Activated CD8-positive, alpha-beta memory T cell treated with anti-CD3 and anti-CD28 coated beads, Interleukin-2, amount 50 U/mL, for 48 hours (primary cell): ENCODE data around the gene MRPL43.

Experiments
- DNase-seq: peaks from one replicate; pipeline ENCODE4 v3.0.0-alpha.2; 2020

Gene MRPL43

GRCh38 chr10:101018600-101019439 is 31.5 kb upstream of the MRPL43 start:
- peak; percentile 93 for DNase-seq

GRCh38 chr10:101018118-101018599 is 30.9 kb upstream of the MRPL43 start:
- DNase-seq: no peak

DNA sequence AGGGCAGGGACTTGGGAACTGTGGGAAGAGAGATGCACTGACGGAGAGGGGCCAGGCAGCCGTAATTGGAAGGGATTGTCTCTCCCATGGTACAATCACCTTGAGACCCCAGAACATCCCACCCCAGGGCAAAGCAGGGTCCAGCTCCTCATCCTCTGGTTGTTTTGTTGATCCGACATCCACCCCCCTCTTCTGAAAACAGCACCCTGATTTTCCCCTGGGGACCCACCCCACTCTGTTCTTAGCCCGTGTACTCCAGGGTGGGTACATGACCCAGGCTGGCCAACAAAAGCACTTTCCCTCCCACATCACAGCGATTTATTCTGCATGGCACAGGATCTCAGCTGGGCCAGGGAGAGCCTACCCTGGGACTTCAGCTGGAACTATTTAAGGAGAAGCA is 29.5 kb upstream of the MRPL43 start:
- DNase-seq: no peak

DNA sequence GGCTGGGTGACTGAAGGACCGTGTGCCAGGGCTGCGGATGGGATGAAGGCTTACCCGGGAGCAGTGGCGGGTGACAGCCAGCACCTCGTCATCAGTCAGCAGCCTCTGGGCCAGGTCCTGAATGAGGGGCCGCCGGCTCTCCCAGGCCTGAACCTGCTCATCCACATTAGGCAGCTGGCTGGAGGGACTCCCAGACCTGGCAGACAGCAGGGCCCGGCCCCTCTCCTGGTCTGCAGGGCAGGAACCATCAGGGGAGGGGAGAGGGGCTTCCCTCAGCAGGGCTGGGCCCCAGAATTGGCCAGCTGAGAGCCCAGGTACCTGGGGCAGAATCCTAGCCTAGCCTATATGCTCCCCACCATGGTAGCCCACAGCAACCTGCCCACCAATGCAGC is 28.3 kb upstream of the MRPL43 start:
- DNase-seq: no peak

- no peak for DNase-seq
Observed at GRCh38 chr10:101014966-101015581, 27.8 kb upstream of the MRPL43 start.

DNA sequence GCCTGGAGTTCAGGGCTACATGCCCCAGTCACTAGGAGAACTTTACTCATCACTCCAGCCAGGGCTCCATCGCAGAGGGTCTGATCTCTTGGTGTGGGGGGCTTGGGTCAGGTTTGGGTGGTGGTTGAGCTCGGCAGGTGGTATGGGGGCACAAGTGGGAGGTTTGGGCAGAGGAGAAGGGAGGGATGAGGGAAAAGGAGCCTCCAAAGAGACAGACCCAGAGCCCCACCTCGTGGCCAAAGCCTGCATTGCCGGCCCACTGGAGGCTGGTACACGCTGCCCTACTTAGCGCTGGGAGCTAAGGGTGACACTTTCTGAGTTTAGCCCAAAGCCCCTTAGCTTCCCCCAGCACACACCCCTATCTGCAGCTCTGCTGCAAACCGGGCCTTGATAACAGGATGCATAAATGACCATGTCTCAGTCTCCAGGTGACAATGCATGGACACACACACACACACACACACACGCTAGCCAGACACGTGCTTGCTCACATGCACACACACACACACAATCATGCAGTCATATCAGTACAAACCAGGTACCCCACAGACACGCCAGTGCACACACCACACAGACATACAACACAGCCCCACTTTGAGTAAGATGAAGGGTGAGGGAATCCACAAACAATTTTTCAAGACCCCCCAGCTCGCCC is 27.1 kb upstream of the MRPL43 start:
- DNase-seq: peak; percentile 94

GRCh38 chr10:101013365-101013825 is 26.1 kb upstream of the MRPL43 start:
- DNase-seq: no peak

DNA sequence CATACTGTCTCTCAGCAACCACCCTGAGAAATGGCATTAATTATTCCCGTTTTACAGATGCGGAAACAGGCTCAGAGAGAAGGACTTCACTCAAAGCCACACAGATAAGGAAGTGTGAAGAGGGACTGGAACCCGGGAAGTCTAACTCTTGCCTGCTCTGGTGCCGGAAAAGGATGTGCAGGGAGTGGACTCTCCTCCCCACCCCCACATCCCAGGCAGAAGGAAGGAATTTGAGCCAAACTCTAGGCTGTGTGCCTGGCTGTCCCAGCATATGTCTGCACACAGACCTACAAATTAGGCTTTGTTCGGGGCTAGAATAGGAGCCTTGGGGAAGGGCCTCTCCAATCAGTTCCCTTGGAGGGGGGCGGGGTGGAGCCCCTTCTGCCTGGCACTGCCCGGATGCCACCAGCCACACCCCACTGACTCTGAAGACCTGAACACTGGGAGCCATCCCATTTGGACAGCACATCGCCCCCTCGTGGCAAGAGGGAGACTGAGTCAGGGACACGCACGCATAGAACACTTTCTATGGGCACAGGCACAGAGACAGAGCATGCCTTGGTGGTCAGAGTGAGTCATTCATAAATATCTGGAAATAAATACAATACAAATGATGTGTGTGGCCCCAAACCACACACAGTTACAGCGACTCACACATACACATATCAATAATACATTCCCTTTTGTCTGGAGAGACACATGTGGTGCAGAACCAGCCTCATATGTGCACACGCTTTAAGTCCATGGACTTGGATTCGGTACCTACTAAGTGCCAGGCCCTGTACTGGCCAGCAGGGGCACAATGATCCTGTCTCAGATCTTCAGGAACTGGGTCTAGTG is 25.4 kb upstream of the MRPL43 start:
- peak; percentile 89 for DNase-seq

- no peak for DNase-seq
Observed at GRCh38 chr10:101011517-101012423, 24.5 kb upstream of the MRPL43 start.

- no peak for DNase-seq
Observed at GRCh38 chr10:101010329-101010728, 23.0 kb upstream of the MRPL43 start.

DNA sequence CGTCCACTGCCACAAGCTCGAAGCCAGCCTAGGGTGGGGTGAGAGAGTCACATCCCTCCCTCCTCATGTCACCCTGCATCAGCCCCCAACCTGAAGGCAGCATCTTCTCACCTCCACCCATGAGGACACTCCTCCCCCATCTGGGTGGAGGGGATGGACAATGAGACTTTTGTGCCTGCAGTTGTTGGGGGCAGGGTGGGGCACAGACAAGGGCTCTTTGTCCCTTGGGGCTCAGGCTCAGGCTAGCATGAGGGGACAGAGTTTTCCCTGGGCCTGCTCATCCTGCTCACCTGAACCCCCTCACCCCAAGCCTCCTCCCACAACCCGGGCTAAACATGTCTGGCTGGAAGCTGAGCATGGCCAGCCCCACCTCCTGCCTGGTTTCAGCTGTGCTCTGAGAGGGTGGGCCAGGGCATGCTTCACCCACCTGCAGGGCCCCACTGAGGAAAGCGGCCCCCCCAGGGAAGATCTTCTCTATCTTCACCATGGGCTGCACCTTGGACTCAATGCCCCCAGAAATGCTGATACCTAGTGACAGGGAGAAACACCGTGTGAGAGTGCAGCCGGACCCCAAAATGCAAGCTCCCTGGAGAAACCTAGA is 21.6 kb upstream of the MRPL43 start:
- no peak for DNase-seq

DNA sequence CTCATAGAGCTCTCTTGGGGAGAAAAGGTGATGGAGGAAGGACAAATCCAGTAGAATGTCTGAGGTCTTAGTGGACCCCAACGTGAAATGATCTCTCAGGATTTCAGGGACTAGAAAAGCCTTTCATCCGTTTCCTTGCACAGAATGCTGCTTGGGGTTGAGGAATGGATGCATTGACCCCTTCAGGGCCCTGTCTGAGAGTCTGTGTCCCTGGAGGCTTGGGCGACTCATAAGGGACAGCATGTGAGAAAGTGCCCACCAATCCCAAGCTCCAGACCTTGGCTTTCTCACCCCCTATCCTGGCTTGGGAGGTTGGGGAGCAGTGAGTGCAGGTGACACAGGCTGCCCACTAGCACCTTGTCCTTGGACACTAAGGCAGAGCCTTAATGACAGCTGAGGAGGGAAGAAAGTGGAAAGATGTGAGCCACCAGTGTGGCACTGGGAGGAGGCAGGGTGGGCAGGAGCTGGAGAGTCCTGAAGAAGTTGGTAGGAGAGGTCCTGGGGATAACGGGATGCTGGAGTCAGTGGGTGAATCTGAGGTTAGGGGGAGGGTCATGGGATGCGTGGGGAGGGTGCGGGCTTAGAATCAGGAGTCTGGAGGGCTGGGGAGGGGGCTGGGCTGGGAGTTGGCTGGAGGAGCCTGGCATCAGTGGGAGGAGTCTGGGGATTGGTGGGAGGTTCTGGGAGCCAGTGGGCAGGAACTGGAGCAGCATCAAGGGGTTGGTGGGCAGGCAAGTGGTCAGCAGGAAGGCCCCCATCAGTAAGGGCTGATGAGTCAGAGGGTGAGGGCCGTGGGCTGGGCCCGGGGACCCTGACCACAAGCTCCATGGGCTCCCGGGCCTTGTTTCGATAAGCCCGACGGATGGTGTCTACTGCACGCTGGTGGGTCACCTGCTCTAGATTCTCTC is 20.9 kb upstream of the MRPL43 start:
- no peak for DNase-seq

- no peak for DNase-seq
Observed at GRCh38 chr10:101007099-101007711, 19.9 kb upstream of the MRPL43 start.

DNA sequence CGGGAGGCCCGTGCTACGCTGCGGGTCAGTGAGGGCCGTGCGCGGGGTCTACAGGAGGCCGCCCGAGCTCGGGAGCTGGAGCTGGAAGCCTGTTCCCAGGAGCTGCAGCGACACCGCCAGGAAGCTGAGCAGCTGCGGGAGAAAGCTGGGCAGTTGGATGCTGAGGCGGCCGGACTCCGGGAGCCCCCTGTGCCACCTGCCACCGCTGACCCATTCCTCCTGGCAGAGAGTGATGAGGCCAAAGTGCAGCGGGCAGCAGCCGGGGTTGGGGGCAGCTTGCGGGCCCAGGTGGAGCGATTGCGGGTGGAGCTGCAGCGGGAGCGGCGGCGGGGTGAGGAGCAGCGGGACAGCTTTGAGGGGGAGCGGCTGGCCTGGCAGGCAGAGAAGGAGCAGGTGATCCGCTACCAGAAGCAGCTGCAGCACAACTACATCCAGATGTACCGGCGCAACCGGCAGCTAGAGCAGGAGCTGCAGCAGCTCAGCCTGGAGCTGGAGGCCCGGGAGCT is 19.3 kb upstream of the MRPL43 start:
- DNase-seq: no peak

- DNase-seq: no peak
Observed at GRCh38 chr10:101005869-101006567, 18.7 kb upstream of the MRPL43 start.

DNA sequence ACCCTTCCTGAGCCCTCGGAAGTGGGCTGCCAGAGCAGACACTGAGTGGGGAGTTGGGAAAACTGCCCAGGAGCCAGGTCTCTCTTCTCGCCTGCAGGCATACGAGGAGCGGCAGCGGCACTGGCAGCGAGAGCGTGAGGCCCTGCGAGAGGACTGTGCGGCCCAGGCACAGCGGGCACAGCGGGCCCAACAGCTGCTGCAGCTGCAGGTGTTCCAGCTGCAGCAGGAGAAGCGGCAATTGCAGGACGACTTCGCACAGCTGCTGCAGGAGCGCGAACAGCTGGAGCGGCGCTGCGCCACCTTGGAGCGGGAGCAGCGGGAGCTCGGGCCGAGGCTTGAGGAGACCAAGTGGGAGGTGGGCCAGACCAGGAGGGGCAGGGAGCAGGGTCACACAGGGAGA is 18.1 kb upstream of the MRPL43 start:
- no peak for DNase-seq

DNA sequence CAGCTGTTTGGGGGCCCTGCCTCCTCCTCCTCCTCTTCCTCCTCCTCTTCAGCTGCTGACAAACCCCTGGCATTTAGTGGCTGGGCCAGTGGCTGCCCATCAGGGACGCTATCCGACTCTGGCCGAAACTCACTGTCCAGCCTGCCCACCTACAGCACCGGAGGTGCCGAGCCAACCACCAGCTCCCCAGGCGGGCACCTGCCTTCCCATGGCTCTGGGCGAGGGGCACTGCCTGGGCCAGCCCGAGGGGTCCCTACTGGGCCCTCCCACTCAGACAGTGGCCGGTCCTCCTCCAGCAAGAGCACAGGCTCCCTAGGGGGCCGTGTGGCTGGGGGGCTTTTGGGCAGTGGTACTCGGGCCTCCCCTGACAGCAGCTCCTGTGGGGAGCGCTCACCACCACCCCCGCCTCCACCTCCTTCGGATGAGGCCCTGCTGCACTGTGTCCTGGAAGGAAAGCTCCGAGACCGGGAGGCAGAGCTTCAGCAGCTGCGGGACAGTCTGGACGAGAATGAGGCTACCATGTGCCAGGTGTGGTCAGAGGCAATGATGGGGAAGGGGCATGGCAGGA is 16.4 kb upstream of the MRPL43 start:
- DNase-seq: no peak

DNA sequence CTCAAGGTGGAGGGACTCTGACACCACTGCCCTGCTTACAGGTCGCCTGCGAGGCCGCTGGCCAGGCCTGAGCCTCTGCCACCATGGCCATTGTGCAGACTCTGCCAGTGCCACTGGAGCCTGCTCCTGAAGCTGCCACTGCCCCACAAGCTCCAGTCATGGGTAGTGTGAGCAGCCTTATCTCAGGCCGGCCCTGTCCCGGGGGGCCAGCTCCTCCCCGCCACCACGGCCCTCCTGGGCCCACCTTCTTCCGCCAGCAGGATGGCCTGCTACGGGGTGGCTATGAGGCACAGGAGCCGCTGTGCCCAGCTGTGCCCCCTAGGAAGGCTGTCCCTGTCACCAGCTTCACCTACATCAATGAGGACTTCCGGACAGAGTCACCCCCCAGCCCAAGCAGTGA is 15.2 kb upstream of the MRPL43 start:
- DNase-seq: no peak

DNA sequence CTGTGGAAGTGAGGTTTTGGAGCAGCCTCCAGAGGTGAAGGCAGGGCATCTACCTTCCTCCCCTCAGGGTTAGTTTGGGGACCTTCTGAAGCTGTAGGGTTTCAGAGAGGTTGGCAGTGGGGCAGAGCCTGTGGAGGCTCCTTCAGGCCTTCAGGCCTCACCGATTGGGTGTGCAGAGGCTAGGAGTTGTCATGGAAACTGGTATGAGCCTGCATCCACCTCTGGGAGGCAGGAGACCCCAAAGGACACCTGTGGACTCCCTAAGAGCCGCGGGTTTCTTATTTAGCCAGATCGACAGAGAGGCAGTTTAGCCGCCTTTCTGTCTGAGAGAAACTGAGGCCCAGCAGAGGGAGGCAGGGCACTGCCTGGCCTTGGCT is 14.3 kb upstream of the MRPL43 start:
- DNase-seq: no peak
